Transverse colon (tissue), 4 donors: ENCODE data around the gene GSK3B.

Source experiments
- CTCF ChIP-seq, 5 experiments: fragments of 200-600 bp in 3 of 5; fragments of 450-650 bp in 2 of 5; sonication (generic) in 3 of 5; IDR thresholded peaks; 1 replicate in 2 of 5; 2 replicates in 3 of 5; pipeline ENCODE4 v1.5.1; 2016 to 2017; ENCODE audit warnings: antibody characterized with exemption in 5 of 5, inconsistent platforms in 3 of 5, mild to moderate bottlenecking in 2 of 5, moderate library complexity in 1 of 5
- POLR2A ChIP-seq: fragments of 450-650 bp; IDR thresholded peaks from one replicate; pipeline ENCODE4 v1.6.1; 2016; ENCODE audit warnings: antibody characterized with exemption, mild to moderate bottlenecking, moderate library complexity
- POLR2AphosphoS5 ChIP-seq, 3 donors: sonication (generic); formaldehyde crosslinking; IDR thresholded peaks; one replicate each; pipeline ENCODE4 v1.6.1; 2016; ENCODE audit warnings: antibody characterized with exemption in 3 of 3

DNA sequence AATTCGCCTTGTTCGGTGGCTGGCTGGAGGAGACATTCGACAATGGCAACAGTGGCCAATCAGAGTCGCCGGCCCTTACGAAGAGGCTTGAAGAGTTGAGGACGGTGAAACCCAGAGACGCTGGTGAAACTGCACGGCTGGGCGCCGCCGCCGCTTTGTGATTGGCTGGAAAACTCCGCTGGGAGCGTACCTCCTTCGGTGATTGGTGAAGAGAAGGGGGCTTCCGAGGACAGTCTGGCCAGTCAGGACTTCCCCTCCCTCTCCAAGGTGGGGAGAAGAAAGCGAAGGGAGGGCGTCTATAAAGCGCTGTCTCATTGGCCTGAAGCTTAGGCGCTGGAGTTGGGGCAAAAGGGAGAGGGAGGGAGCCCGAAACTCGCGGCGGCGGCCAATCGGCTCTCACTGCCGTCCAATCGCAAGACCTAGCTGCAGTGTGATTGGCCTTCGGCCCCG is 554 bp upstream of the GSK3B start:
- TF ChIP-seq CTCF (IDR thresholded peaks at IDR 0.05): no peak
- no peak for TF ChIP-seq POLR2A
- no peak for TF ChIP-seq POLR2AphosphoS5 (IDR thresholded peaks at IDR 0.05)
